HUES64 (cell line): ENCODE results near the gene ERC2.
"Not testable (repeated sequence)": the region's sequence is repeated elsewhere in the genome, so short reads cannot be mapped to it uniquely, and the experiment has no call there.

Source experiments
- H3K27ac ChIP-seq: 2 replicates; pipeline ENCODE4 v1.7.0; 2013; ENCODE audit warnings: low read depth, low read length, inconsistent platforms
- H3K27me3 ChIP-seq: 2 replicates; pipeline ENCODE4 v1.6.1; 2013; ENCODE audit warnings: mild to moderate bottlenecking, low read length; ENCODE audit not compliant: insufficient read depth
- H3K36me3 ChIP-seq: 2 replicates; pipeline ENCODE4 v1.6.1; 2013; ENCODE audit warnings: mild to moderate bottlenecking, low read length; ENCODE audit not compliant: insufficient read depth
- H3K4me1 ChIP-seq: 2 replicates; pipeline ENCODE4 v1.6.1; 2013; ENCODE audit warnings: mild to moderate bottlenecking, low read length, moderate library complexity; ENCODE audit not compliant: insufficient read depth
- H3K4me3 ChIP-seq: 2 replicates; pipeline ENCODE4 v1.5.1; 2013; ENCODE audit warnings: mild to moderate bottlenecking, low read length, moderate library complexity
- H3K9ac ChIP-seq: 2 replicates; pipeline ENCODE4 v1.6.1; 2013; ENCODE audit warnings: mild to moderate bottlenecking, low read depth, low read length
- H3K9me3 ChIP-seq: 2 replicates; pipeline ENCODE4 v1.6.1; 2013; ENCODE audit warnings: low read depth, low read length; ENCODE audit not compliant: insufficient read depth
- WGBS: fragments of 150-250, 120-280 bp; methylation state at CpG from one replicate; pipeline ENCODE4 v1.1.7; 2013; ENCODE audit warnings: missing lambda C conversion rate; 5-methylcytosine and 5-hydroxymethylcytosine counted together

The ERC2 gene

GRCh38 chr3:55518451-55518850 is 949.8 kb downstream of the ERC2 start:
- WGBS, result 87% methylated on average over 6 of the region's 6 CpGs
- H3K9ac ChIP-seq, result no peak overlapping the region

GRCh38 chr3:55516392-55517030 is 951.8 kb downstream of the ERC2 start:
- H3K27me3 ChIP-seq, result no peaks in the 10 kb centered on the region
- 77% methylated on average over 10 of the region's 10 CpGs for WGBS
- no peak overlapping the region for H3K27ac ChIP-seq
- H3K9me3 ChIP-seq, result no peaks in the 10 kb centered on the region
- H3K4me3 ChIP-seq, result no peak overlapping the region
- no peak overlapping the region for H3K9ac ChIP-seq
- no peaks in the 10 kb centered on the region for H3K36me3 ChIP-seq
- H3K4me1 ChIP-seq, result peaks cover 37% of the 10 kb centered on the region

More at GRCh38 chr3:55518451-55518850, 949.8 kb downstream of the ERC2 start:
- peaks cover 33% of the 10 kb centered on the region for H3K4me1 ChIP-seq
- no peaks in the 10 kb centered on the region for H3K27me3 ChIP-seq
- no peak overlapping the region for H3K27ac ChIP-seq
- H3K9me3 ChIP-seq, result no peaks in the 10 kb centered on the region
- H3K36me3 ChIP-seq, result no peaks in the 10 kb centered on the region
- no peak overlapping the region for H3K4me3 ChIP-seq

GRCh38 chr3:55515550-55516246 is 952.6 kb downstream of the ERC2 start:
- peaks cover 29% of the 10 kb centered on the region for H3K4me1 ChIP-seq
- H3K9me3 ChIP-seq, result no peaks in the 10 kb centered on the region
- no peaks in the 10 kb centered on the region for H3K36me3 ChIP-seq
- no peak overlapping the region for H3K9ac ChIP-seq
- no peak overlapping the region for H3K4me3 ChIP-seq
- H3K27me3 ChIP-seq, result no peaks in the 10 kb centered on the region
- 79% methylated on average over 14 of the region's 14 CpGs for WGBS
- H3K27ac ChIP-seq, result no peak overlapping the region

- peaks cover 25% of the 10 kb centered on the region for H3K4me1 ChIP-seq
- no peaks in the 10 kb centered on the region for H3K27me3 ChIP-seq
- H3K9me3 ChIP-seq, result no peaks in the 10 kb centered on the region
- H3K4me3 ChIP-seq, result no peak overlapping the region
- 85% methylated on average over 3 of the region's 3 CpGs for WGBS
- H3K9ac ChIP-seq, result no peak overlapping the region
- H3K27ac ChIP-seq, result no peak overlapping the region
- H3K36me3 ChIP-seq, result no peaks in the 10 kb centered on the region
These were observed 953.3 kb downstream of the ERC2 start for GRCh38 chr3:55514962-55515361.

GRCh38 chr3:55512571-55513343 is 955.5 kb downstream of the ERC2 start:
- no peaks in the 10 kb centered on the region for H3K9me3 ChIP-seq
- H3K4me3 ChIP-seq, result no peak overlapping the region
- H3K4me1 ChIP-seq, result peaks cover 22% of the 10 kb centered on the region
- H3K27me3 ChIP-seq, result no peaks in the 10 kb centered on the region
- H3K36me3 ChIP-seq, result no peaks in the 10 kb centered on the region
- 49% methylated on average over 11 of the region's 11 CpGs for WGBS
- peak overlapping the region; percentile 54; the same call in 1 of the 2 replicates for H3K27ac ChIP-seq
- no peak overlapping the region for H3K9ac ChIP-seq

GRCh38 chr3:55511895-55512570 is 956.2 kb downstream of the ERC2 start:
- Histone ChIP-seq H3K27ac (peak overlapping the region; percentile 54; the same call in 1 of the 2 replicates), H3K36me3 (no peaks in the 10 kb centered on the region), H3K4me1 (peaks cover 22% of the 10 kb centered on the region), H3K9me3 (no peaks in the 10 kb centered on the region), H3K4me3 (no peak overlapping the region), H3K27me3 (no peaks in the 10 kb centered on the region), H3K9ac (no peak overlapping the region)
- WGBS, result 87% methylated on average over 6 of the region's 7 CpGs

GRCh38 chr3:55508335-55508734 is 959.9 kb downstream of the ERC2 start:
- Histone ChIP-seq H3K9ac (no peak overlapping the region), H3K9me3 (no peaks in the 10 kb centered on the region), H3K27ac (no peak overlapping the region), H3K36me3 (no peaks in the 10 kb centered on the region), H3K4me3 (no peak overlapping the region), H3K4me1 (peaks cover 18% of the 10 kb centered on the region), H3K27me3 (no peaks in the 10 kb centered on the region)
- WGBS, result 94% methylated on average over 8 of the region's 8 CpGs

GRCh38 chr3:55507808-55508207 is 960.5 kb downstream of the ERC2 start:
- no peaks in the 10 kb centered on the region for H3K36me3 ChIP-seq
- H3K9ac ChIP-seq, result no peak overlapping the region
- H3K27ac ChIP-seq, result no peak overlapping the region
- H3K4me3 ChIP-seq, result no peak overlapping the region
- H3K27me3 ChIP-seq, result no peaks in the 10 kb centered on the region
- H3K9me3 ChIP-seq, result no peaks in the 10 kb centered on the region
- H3K4me1 ChIP-seq, result peaks cover 13% of the 10 kb centered on the region
- 100% methylated on average over 1 of the region's 1 CpG for WGBS

GRCh38 chr3:55505776-55506175 is 962.5 kb downstream of the ERC2 start:
- no peaks in the 10 kb centered on the region for H3K4me1 ChIP-seq
- no peak overlapping the region for H3K27ac ChIP-seq
- no peaks in the 10 kb centered on the region for H3K36me3 ChIP-seq
- no peaks in the 10 kb centered on the region for H3K27me3 ChIP-seq
- no peaks in the 10 kb centered on the region for H3K9me3 ChIP-seq
- no peak overlapping the region for H3K4me3 ChIP-seq
- 91% methylated on average over 4 of the region's 4 CpGs for WGBS
- no peak overlapping the region for H3K9ac ChIP-seq

- WGBS, result 43% methylated on average over 4 of the region's 6 CpGs
- H3K4me1 ChIP-seq, H3K4me3 ChIP-seq, H3K9ac ChIP-seq, H3K9me3 ChIP-seq, H3K36me3 ChIP-seq, H3K27ac ChIP-seq, H3K27me3 ChIP-seq: not testable (repeated sequence)
These were observed 963.2 kb downstream of the ERC2 start for GRCh38 chr3:55505102-55505501.

GRCh38 chr3:55501905-55502304 is 966.4 kb downstream of the ERC2 start:
- H3K9ac ChIP-seq, result no peak overlapping the region
- H3K4me1 ChIP-seq, result peaks cover 3% of the 10 kb centered on the region; the same call in 1 of the 2 replicates
- no peak overlapping the region for H3K27ac ChIP-seq
- no peak overlapping the region for H3K4me3 ChIP-seq
- H3K9me3 ChIP-seq, result no peaks in the 10 kb centered on the region
- no peaks in the 10 kb centered on the region for H3K27me3 ChIP-seq
- H3K36me3 ChIP-seq, result no peaks in the 10 kb centered on the region
- 91% methylated on average over 3 of the region's 3 CpGs for WGBS
